PC-9 (cell line): ENCODE data around the gene NFATC1. TPM values are rescaled to one million over a fixed set of nuclear protein-coding genes. Genes with fewer than 3 reads are reported as not detected.

Experiments used
- BruUV-seq: library from RNA; stranded (reverse); fragments of 400-500 nt; replicated peaks from 2 replicates; lab custom pipeline; 2021; lab: Mats Ljungman, UMichigan
- CTCF ChIA-PET: fragments of 300-600 bp; sonication (Branson Sonifier 250); formaldehyde crosslinking; loops from one replicate; lab custom pipeline; 2022; ENCODE audit warnings: antibody characterized with exemption; lab: Charles Lee
- POLR2A ChIA-PET: fragments of 300-600 bp; sonication (Branson Sonifier 250); formaldehyde crosslinking; loops from one replicate; lab custom pipeline; 2022; ENCODE audit warnings: antibody characterized with exemption; ENCODE audit not compliant: unreplicated experiment; lab: Charles Lee
- DNase-seq, 2 experiments: peaks; one replicate each; pipeline versions ENCODE4 v3.0.0 to v3.0.0-alpha.2; 2015 to 2022; ENCODE audit warnings: mixed read lengths in 1 of 2
- H2AFZ ChIP-seq: fragments of 200-600 bp; sonication (generic); 2 replicates; pipeline ENCODE4 v1.8.1; 2017; ENCODE audit warnings: antibody characterized with exemption
- H3F3A ChIP-seq: fragments of 200-600 bp; sonication (generic); 2 replicates; pipeline ENCODE4 v1.8.1; 2017; ENCODE audit warnings: antibody characterized with exemption, mild to moderate bottlenecking, low read depth; ENCODE audit not compliant: insufficient read depth
- H3K27ac ChIP-seq: fragments of 200-600 bp; sonication (generic); 2 replicates; pipeline ENCODE4 v1.6.1; 2016; ENCODE audit warnings: mixed run types
- H3K27me3 ChIP-seq: fragments of 200-600 bp; sonication (generic); 2 replicates; pipeline ENCODE4 v1.6.1; 2016; ENCODE audit warnings: low read depth, mixed run types; ENCODE audit not compliant: insufficient read depth
- H3K36me3 ChIP-seq: fragments of 200-600 bp; sonication (generic); 2 replicates; pipeline ENCODE4 v1.6.1; 2016; ENCODE audit warnings: low read depth, mixed run types
- H3K4me1 ChIP-seq: fragments of 200-600 bp; sonication (generic); replicated peaks from 2 replicates; pipeline ENCODE4 v1.6.1; 2016; ENCODE audit warnings: mixed run types; ENCODE audit not compliant: insufficient read depth
- H3K4me2 ChIP-seq: fragments of 200-600 bp; sonication (generic); 2 replicates; pipeline ENCODE4 v1.6.1; 2017; ENCODE audit warnings: mixed run types
- H3K4me3 ChIP-seq: fragments of 200-600 bp; sonication (generic); 2 replicates; pipeline ENCODE4 v1.6.1; 2016; ENCODE audit warnings: mixed run types
- H3K79me2 ChIP-seq: fragments of 200-600 bp; sonication (generic); 2 replicates; pipeline ENCODE4 v1.6.1; 2017; ENCODE audit warnings: low read depth, mixed run types
- H3K9me2 ChIP-seq: fragments of 200-600 bp; sonication (generic); 2 replicates; pipeline ENCODE4 v1.8.1; 2017; ENCODE audit warnings: mild to moderate bottlenecking; ENCODE audit not compliant: insufficient read depth
- H3K9me3 ChIP-seq: fragments of 200-600 bp; sonication (generic); 2 replicates; pipeline ENCODE4 v1.8.1; 2016; ENCODE audit warnings: low read depth; ENCODE audit not compliant: insufficient read depth
- H4K20me1 ChIP-seq: fragments of 200-600 bp; sonication (generic); 2 replicates; pipeline ENCODE4 v1.8.1; 2017; ENCODE audit not compliant: insufficient read depth
- CTCF ChIP-seq: fragments of 200-600 bp; sonication (generic); conservative IDR thresholded peaks from 2 replicates; pipeline ENCODE4 v1.6.1; 2017; ENCODE audit warnings: mixed run types, antibody characterized with exemption, mild to moderate bottlenecking, moderate library complexity
- EZH2 ChIP-seq: fragments of 200-600 bp; sonication (generic); IDR thresholded peaks from 2 replicates; pipeline ENCODE4 v1.8.0; 2017; ENCODE audit warnings: antibody characterized with exemption, low read depth
- intact Hi-C: fragments of 100-400 bp; cut with micrococcal nuclease; formaldehyde crosslinking; loops from one replicate; pipeline ENCODE4 v1.10.0; 2022; ENCODE audit not compliant: unreplicated experiment
- total RNA-seq: library from RNA; stranded (reverse); gene quantifications from 2 replicates; pipeline ENCODE4 v1.2.3, GENCODE V29; 2021

Gene NFATC1
- total RNA-seq, 1 experiment from 2014 or later: 2.6 TPM

GRCh38 chr18:79471046-79471445 lies 75.3 kb downstream of the NFATC1 start:
- H3K9me3 ChIP-seq: no peaks in the 10 kb centered on the region
- ChIA-PET POLR2A (no interaction called here), CTCF (no interaction called here)
- H3K4me2 ChIP-seq: no peak overlapping the region
- H3K36me3 ChIP-seq: no peaks in the 10 kb centered on the region
- intact Hi-C loops: no loop called here
- H3K4me3 ChIP-seq: no peak overlapping the region
- H3K4me1 ChIP-seq: no peaks in the 10 kb centered on the region
- no peak for TF ChIP-seq CTCF
- no peak for TF ChIP-seq EZH2
- H2AFZ ChIP-seq: no peak overlapping the region
- H3K9me2 ChIP-seq: no peaks in the 10 kb centered on the region
- H3K27ac ChIP-seq: no peak overlapping the region
- no peaks in the 10 kb centered on the region for H3K79me2 ChIP-seq
- no peaks in the 10 kb centered on the region for H3F3A ChIP-seq
- H4K20me1 ChIP-seq: no peaks in the 10 kb centered on the region
- H3K27me3 ChIP-seq: peaks cover 9% of the 10 kb centered on the region; the same call in 1 of the 2 replicates
- no peak for DNase-seq
- no TSS peak for BruUV-seq

DNA sequence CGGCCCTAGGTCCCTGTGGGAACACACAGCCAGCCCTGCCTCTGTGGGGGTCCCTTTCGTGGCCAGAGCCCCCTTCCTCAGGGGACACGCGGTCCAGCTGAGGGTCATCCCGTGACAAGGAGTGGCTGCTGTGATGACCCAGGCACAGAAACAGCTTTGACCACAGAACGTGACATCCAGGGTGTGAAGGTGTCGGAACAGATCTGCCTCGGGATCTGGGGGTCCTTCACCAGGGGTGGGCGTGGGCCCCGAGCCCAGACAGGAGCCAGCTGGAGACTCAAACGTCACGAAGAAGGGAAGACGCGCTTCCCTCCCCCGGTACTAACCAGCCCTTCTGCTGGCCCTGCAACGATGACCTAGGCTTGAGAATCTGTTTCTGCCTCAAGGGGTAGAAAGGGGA lies 75.9 kb downstream of the NFATC1 start:
- no TSS peak for BruUV-seq
- Histone ChIP-seq H2AFZ (no peak overlapping the region), H3K36me3 (no peaks in the 10 kb centered on the region), H3F3A (no peaks in the 10 kb centered on the region), H3K27me3 (peaks cover 9% of the 10 kb centered on the region), H3K9me3 (no peaks in the 10 kb centered on the region), H3K79me2 (no peaks in the 10 kb centered on the region), H3K4me1 (no peaks in the 10 kb centered on the region), H3K27ac (no peak overlapping the region), H3K4me3 (no peak overlapping the region), H3K4me2 (no peak overlapping the region), H3K9me2 (no peaks in the 10 kb centered on the region), H4K20me1 (no peaks in the 10 kb centered on the region)
- DNase-seq: no peak
- intact Hi-C loops: no loop called here
- POLR2A ChIA-PET: no interaction called here
- no peak for TF ChIP-seq CTCF
- TF ChIP-seq EZH2: no peak
- CTCF ChIA-PET: no interaction called here

DNA sequence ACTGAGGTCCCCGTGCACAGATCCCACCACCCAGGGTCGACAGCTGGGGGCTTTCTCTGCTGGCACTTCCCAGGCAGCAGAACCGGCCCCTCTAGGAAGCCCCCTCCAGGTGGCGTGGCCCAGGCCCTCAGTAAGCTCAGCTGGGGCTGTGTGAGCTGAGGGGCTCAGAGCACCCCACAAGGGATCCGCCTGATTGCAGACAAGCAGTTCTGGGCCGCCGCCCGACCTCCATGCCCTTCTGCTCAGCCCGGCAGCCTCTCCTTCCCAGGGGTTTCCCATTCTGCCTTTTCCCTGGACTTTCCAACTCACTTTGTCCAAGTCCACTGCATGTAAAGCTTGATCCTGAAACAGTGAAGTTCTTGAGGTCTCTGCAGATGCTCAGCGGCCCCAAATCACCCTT lies 76.4 kb downstream of the NFATC1 start:
- no peak for DNase-seq
- no peaks in the 10 kb centered on the region for H3K4me1 ChIP-seq
- H3K27ac ChIP-seq: no peak overlapping the region
- TF ChIP-seq CTCF: no peak
- no peak for TF ChIP-seq EZH2
- no peaks in the 10 kb centered on the region for H3K36me3 ChIP-seq
- no peaks in the 10 kb centered on the region for H3K9me2 ChIP-seq
- CTCF ChIA-PET: no interaction called here
- intact Hi-C loops: no loop called here
- no peak overlapping the region for H3K4me3 ChIP-seq
- no peaks in the 10 kb centered on the region for H3K79me2 ChIP-seq
- H3K4me2 ChIP-seq: no peak overlapping the region
- POLR2A ChIA-PET: no interaction called here
- BruUV-seq: no TSS peak
- peaks cover 9% of the 10 kb centered on the region for H3K27me3 ChIP-seq
- no peaks in the 10 kb centered on the region for H3K9me3 ChIP-seq
- no peaks in the 10 kb centered on the region for H3F3A ChIP-seq
- no peak overlapping the region for H2AFZ ChIP-seq
- no peaks in the 10 kb centered on the region for H4K20me1 ChIP-seq
